Measurements from ENCODE around the gene CORO1C. TPM values are rescaled to one million over a fixed set of nuclear protein-coding genes. Genes with fewer than 3 reads are reported as not detected.

CORO1C gene
- total RNA-seq, 1 donor from 2014 or later = 128 TPM

- H3K79me2 ChIP-seq (ENCODE audit: low read depth) = no peaks in the 10 kb centered on the region
- H3K9me3 Mint-ChIP-seq = no peaks in the 10 kb centered on the region
- H3K4me1 Mint-ChIP-seq = peaks cover 58% of the 10 kb centered on the region
- peaks cover 34% of the 10 kb centered on the region for H3K4me1 ChIP-seq
- no peak overlapping the region for H3K4me3 ChIP-seq
- no peaks in the 10 kb centered on the region for H4K20me1 ChIP-seq (ENCODE audit: low read depth)
- H2AFZ ChIP-seq (replicated peaks) = no peak overlapping the region
- H3K36me3 ChIP-seq = no peaks in the 10 kb centered on the region
- H3K9me3 ChIP-seq (ENCODE audit: low read depth) = no peaks in the 10 kb centered on the region
- DNase-seq (ENCODE audit: low spot score) = no peak
- TF ChIP-seq EZH2 (IDR thresholded peaks at IDR 0.05) (no peak), EZH2phosphoT487 (IDR thresholded peaks at IDR 0.05) (no peak), CTCF (IDR thresholded peaks at IDR 0.05) (no peak)
- H3K27ac Mint-ChIP-seq = peak overlapping the region; percentile 3
- no peak overlapping the region for H3K9ac ChIP-seq
- no peak overlapping the region for H3K4me3 Mint-ChIP-seq
- H3K27me3 ChIP-seq = no peaks in the 10 kb centered on the region
- H3K27ac ChIP-seq = no peak overlapping the region
- no peak overlapping the region for H3K4me2 ChIP-seq
- H3F3A ChIP-seq (ENCODE audit: low read depth) = peaks cover 29% of the 10 kb centered on the region
- H3K36me3 Mint-ChIP-seq = peaks cover 25% of the 10 kb centered on the region
- H3K27me3 Mint-ChIP-seq (ENCODE audit: insufficient read depth, low read depth) = peaks cover 5% of the 10 kb centered on the region
These were observed 89.7 kb downstream of the CORO1C start for GRCh38 chr12:108641446-108642268.

GRCh38 chr12:108640802-108641445 is 90.4 kb downstream of the CORO1C start:
- H4K20me1 ChIP-seq (ENCODE audit: low read depth) = no peaks in the 10 kb centered on the region
- DNase-seq (ENCODE audit: low spot score) = no peak
- peaks cover 64% of the 10 kb centered on the region for H3K4me1 Mint-ChIP-seq

More at GRCh38 chr12:108640802-108641445, 90.4 kb downstream of the CORO1C start:
- H3K27ac Mint-ChIP-seq = peak overlapping the region; percentile 25
- Histone ChIP-seq H3K4me2 (no peak overlapping the region), H3F3A (ENCODE audit: low read depth) (peaks cover 34% of the 10 kb centered on the region), H2AFZ (replicated peaks) (no peak overlapping the region), H3K27me3 (no peaks in the 10 kb centered on the region), H3K27ac (no peak overlapping the region), H3K36me3 (no peaks in the 10 kb centered on the region), H3K4me3 (no peak overlapping the region), H3K4me1 (peaks cover 38% of the 10 kb centered on the region), H3K79me2 (ENCODE audit: low read depth) (no peaks in the 10 kb centered on the region), H3K9ac (no peak overlapping the region), H3K9me3 (ENCODE audit: low read depth) (no peaks in the 10 kb centered on the region)
- TF ChIP-seq EZH2phosphoT487 (IDR thresholded peaks at IDR 0.05) (no peak), CTCF (IDR thresholded peaks at IDR 0.05) (no peak), EZH2 (IDR thresholded peaks at IDR 0.05) (no peak)
- H3K27me3 Mint-ChIP-seq (ENCODE audit: insufficient read depth, low read depth) = peaks cover 9% of the 10 kb centered on the region
- peaks cover 23% of the 10 kb centered on the region for H3K36me3 Mint-ChIP-seq
- H3K4me3 Mint-ChIP-seq = no peak overlapping the region
- H3K9me3 Mint-ChIP-seq = no peaks in the 10 kb centered on the region
